PC-9 (cell line): ENCODE measurements around the gene TMEM92. TPM values are rescaled to one million over a fixed set of nuclear protein-coding genes. Genes with fewer than 3 reads are reported as not detected.

Experiments used
- BruUV-seq: library from RNA; stranded (reverse); fragments of 400-500 nt; replicated peaks from 2 replicates; lab custom pipeline; 2021; lab: Mats Ljungman, UMichigan
- CTCF ChIA-PET: fragments of 300-600 bp; sonication (Branson Sonifier 250); formaldehyde crosslinking; loops from one replicate; lab custom pipeline; 2022; ENCODE audit warnings: antibody characterized with exemption; lab: Charles Lee
- POLR2A ChIA-PET: fragments of 300-600 bp; sonication (Branson Sonifier 250); formaldehyde crosslinking; loops from one replicate; lab custom pipeline; 2022; ENCODE audit warnings: antibody characterized with exemption; ENCODE audit not compliant: unreplicated experiment; lab: Charles Lee
- DNase-seq, 2 experiments: peaks; one replicate each; pipeline versions ENCODE4 v3.0.0 to v3.0.0-alpha.2; 2015 to 2022; ENCODE audit warnings: mixed read lengths in 1 of 2
- H2AFZ ChIP-seq: fragments of 200-600 bp; sonication (generic); 2 replicates; pipeline ENCODE4 v1.8.1; 2017; ENCODE audit warnings: antibody characterized with exemption
- H3F3A ChIP-seq: fragments of 200-600 bp; sonication (generic); 2 replicates; pipeline ENCODE4 v1.8.1; 2017; ENCODE audit warnings: antibody characterized with exemption, mild to moderate bottlenecking, low read depth; ENCODE audit not compliant: insufficient read depth
- H3K27ac ChIP-seq: fragments of 200-600 bp; sonication (generic); 2 replicates; pipeline ENCODE4 v1.6.1; 2016; ENCODE audit warnings: mixed run types
- H3K27me3 ChIP-seq: fragments of 200-600 bp; sonication (generic); 2 replicates; pipeline ENCODE4 v1.6.1; 2016; ENCODE audit warnings: low read depth, mixed run types; ENCODE audit not compliant: insufficient read depth
- H3K36me3 ChIP-seq: fragments of 200-600 bp; sonication (generic); 2 replicates; pipeline ENCODE4 v1.6.1; 2016; ENCODE audit warnings: low read depth, mixed run types
- H3K4me1 ChIP-seq: fragments of 200-600 bp; sonication (generic); replicated peaks from 2 replicates; pipeline ENCODE4 v1.6.1; 2016; ENCODE audit warnings: mixed run types; ENCODE audit not compliant: insufficient read depth
- H3K4me2 ChIP-seq: fragments of 200-600 bp; sonication (generic); 2 replicates; pipeline ENCODE4 v1.6.1; 2017; ENCODE audit warnings: mixed run types
- H3K4me3 ChIP-seq: fragments of 200-600 bp; sonication (generic); 2 replicates; pipeline ENCODE4 v1.6.1; 2016; ENCODE audit warnings: mixed run types
- H3K79me2 ChIP-seq: fragments of 200-600 bp; sonication (generic); 2 replicates; pipeline ENCODE4 v1.6.1; 2017; ENCODE audit warnings: low read depth, mixed run types
- H3K9me2 ChIP-seq: fragments of 200-600 bp; sonication (generic); 2 replicates; pipeline ENCODE4 v1.8.1; 2017; ENCODE audit warnings: mild to moderate bottlenecking; ENCODE audit not compliant: insufficient read depth
- H3K9me3 ChIP-seq: fragments of 200-600 bp; sonication (generic); 2 replicates; pipeline ENCODE4 v1.8.1; 2016; ENCODE audit warnings: low read depth; ENCODE audit not compliant: insufficient read depth
- H4K20me1 ChIP-seq: fragments of 200-600 bp; sonication (generic); 2 replicates; pipeline ENCODE4 v1.8.1; 2017; ENCODE audit not compliant: insufficient read depth
- CTCF ChIP-seq: fragments of 200-600 bp; sonication (generic); conservative IDR thresholded peaks from 2 replicates; pipeline ENCODE4 v1.6.1; 2017; ENCODE audit warnings: mixed run types, antibody characterized with exemption, mild to moderate bottlenecking, moderate library complexity
- EZH2 ChIP-seq: fragments of 200-600 bp; sonication (generic); IDR thresholded peaks from 2 replicates; pipeline ENCODE4 v1.8.0; 2017; ENCODE audit warnings: antibody characterized with exemption, low read depth
- intact Hi-C: fragments of 100-400 bp; cut with micrococcal nuclease; formaldehyde crosslinking; loops from one replicate; pipeline ENCODE4 v1.10.0; 2022; ENCODE audit not compliant: unreplicated experiment
- total RNA-seq: library from RNA; stranded (reverse); gene quantifications from 2 replicates; pipeline ENCODE4 v1.2.3, GENCODE V29; 2021

Gene TMEM92
- total RNA-seq, 1 experiment from 2014 or later = 16.6 TPM

- ChIA-PET POLR2A (no interaction called here), CTCF (no interaction called here)
- H3K27ac ChIP-seq = no peak overlapping the region
- peak overlapping the region; percentile 42 for H3K4me2 ChIP-seq
- H2AFZ ChIP-seq = no peak overlapping the region
- intact Hi-C loops = no loop called here
- H3K27me3 ChIP-seq = no peaks in the 10 kb centered on the region
- peaks cover 21% of the 10 kb centered on the region for H3F3A ChIP-seq
- H4K20me1 ChIP-seq = no peaks in the 10 kb centered on the region
- peak in 1 of 2 experiments; percentile 28 for DNase-seq
- no TSS peak for BruUV-seq
- H3K79me2 ChIP-seq = no peaks in the 10 kb centered on the region
- H3K36me3 ChIP-seq = peaks cover 12% of the 10 kb centered on the region; the same call in 1 of the 2 replicates
- H3K9me3 ChIP-seq = no peaks in the 10 kb centered on the region
- H3K4me1 ChIP-seq = peaks cover 53% of the 10 kb centered on the region
- H3K4me3 ChIP-seq = no peak overlapping the region
- TF ChIP-seq CTCF (no peak), EZH2 (no peak)
- H3K9me2 ChIP-seq = no peaks in the 10 kb centered on the region
These were observed 5.8 kb downstream of the TMEM92 start for GRCh38 chr17:50280068-50280467.

GRCh38 chr17:50280801-50281441 is 6.7 kb downstream of the TMEM92 start:
- CTCF ChIA-PET = interaction anchor here (0.6 to 1.0 kb wide), 2 partner anchors 81 to 127 kb away, joined by 3 to 23 read pairs; no protein-coding TSS in a partner anchor
- BruUV-seq = no TSS peak

GRCh38 chr17:50281739-50282401 is 7.6 kb downstream of the TMEM92 start:
- H3K9me2 ChIP-seq = no peaks in the 10 kb centered on the region
- H4K20me1 ChIP-seq = no peaks in the 10 kb centered on the region
- no peak overlapping the region for H2AFZ ChIP-seq
- no peak overlapping the region for H3K4me2 ChIP-seq
- no peaks in the 10 kb centered on the region for H3K79me2 ChIP-seq
- no TSS peak for BruUV-seq
- no peak overlapping the region for H3K27ac ChIP-seq
- ChIA-PET CTCF (interaction anchor here (0.6 to 1.0 kb wide), 2 partner anchors 82 to 128 kb away, joined by 3 to 23 read pairs; no protein-coding TSS in a partner anchor), POLR2A (no interaction called here)
- intact Hi-C loops = no loop called here
- TF ChIP-seq CTCF (no peak), EZH2 (no peak)
- DNase-seq = no peak
- H3K4me3 ChIP-seq = no peak overlapping the region
- H3K36me3 ChIP-seq = peaks cover 12% of the 10 kb centered on the region; the same call in 1 of the 2 replicates
- peaks cover 38% of the 10 kb centered on the region for H3K4me1 ChIP-seq
- no peaks in the 10 kb centered on the region for H3K27me3 ChIP-seq
- H3K9me3 ChIP-seq = no peaks in the 10 kb centered on the region
- H3F3A ChIP-seq = peaks cover 10% of the 10 kb centered on the region; the same call in 1 of the 2 replicates

More at GRCh38 chr17:50280801-50281441, 6.7 kb downstream of the TMEM92 start:
- no peak overlapping the region for H3K4me2 ChIP-seq
- H3K27ac ChIP-seq = no peak overlapping the region
- no peaks in the 10 kb centered on the region for H4K20me1 ChIP-seq
- TF ChIP-seq CTCF = no peak
- TF ChIP-seq EZH2 = no peak
- H3K4me1 ChIP-seq = peaks cover 46% of the 10 kb centered on the region
- H3K9me3 ChIP-seq = no peaks in the 10 kb centered on the region
- H3F3A ChIP-seq = peaks cover 20% of the 10 kb centered on the region
- DNase-seq = no peak
- no peak overlapping the region for H2AFZ ChIP-seq
- no peaks in the 10 kb centered on the region for H3K79me2 ChIP-seq
- POLR2A ChIA-PET = no interaction called here
- no peaks in the 10 kb centered on the region for H3K27me3 ChIP-seq
- H3K4me3 ChIP-seq = no peak overlapping the region
- intact Hi-C loops = no loop called here
- peaks cover 12% of the 10 kb centered on the region; the same call in 1 of the 2 replicates for H3K36me3 ChIP-seq
- H3K9me2 ChIP-seq = no peaks in the 10 kb centered on the region
